HG03108 (cell line): ENCODE results near the gene DENND6B.

ENCODE experiments used
- ATAC-seq: cut with Tn5 transposase; IDR thresholded peaks from one replicate; pipeline ENCODE4 v1.9.1; 2021; ENCODE audit warnings: moderate library complexity; ENCODE audit not compliant: unreplicated experiment

Gene DENND6B

DNA sequence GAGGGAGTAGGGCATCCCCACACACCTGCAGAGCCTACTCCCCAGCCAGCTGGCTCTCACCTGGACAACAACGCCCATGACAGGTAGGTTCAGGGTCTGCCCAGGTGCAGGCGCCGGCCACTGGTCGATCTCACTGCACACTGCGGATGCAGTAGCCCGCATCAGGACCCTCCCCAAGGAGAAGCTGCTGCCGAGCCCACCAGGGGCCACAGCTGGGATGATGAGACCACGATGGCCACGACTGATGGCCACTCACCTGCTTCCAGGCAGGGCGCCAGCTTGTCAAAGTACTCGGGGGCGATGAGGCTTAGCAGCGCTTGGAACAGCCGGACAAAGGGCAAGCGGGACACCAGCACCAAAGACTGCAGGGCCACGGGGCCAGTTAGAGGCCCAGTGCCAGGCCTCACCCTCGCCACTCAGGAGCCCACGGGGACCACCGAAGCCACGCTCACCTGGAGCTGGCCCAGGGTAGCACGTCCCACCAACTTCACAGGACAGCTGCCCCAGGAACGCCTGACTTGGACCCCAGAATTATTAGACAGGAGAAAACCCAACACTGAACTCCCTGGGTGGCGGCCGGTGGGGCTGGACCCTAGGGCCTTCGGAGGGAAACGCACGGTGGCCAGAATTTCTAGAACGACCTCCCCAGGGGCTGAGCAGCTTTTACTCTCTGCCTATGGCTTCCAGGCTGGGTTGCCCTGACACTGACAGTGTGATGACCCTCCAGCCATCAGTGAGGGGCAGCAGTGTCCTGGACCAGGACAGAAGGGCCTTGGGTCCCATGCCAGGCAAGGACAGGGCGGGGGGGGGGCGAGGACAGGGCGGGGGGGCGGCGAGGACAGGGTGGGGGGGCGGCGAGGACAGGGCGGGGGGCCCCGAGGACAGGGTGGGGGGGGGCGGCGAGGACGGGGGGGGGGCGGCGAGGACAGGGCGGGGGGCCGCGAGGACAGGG lies 10.4 kb downstream of the DENND6B start:
- ATAC-seq: no peak

GRCh38 chr22:50315289-50316113 lies 11.3 kb downstream of the DENND6B start:
- no peak for ATAC-seq

DNA sequence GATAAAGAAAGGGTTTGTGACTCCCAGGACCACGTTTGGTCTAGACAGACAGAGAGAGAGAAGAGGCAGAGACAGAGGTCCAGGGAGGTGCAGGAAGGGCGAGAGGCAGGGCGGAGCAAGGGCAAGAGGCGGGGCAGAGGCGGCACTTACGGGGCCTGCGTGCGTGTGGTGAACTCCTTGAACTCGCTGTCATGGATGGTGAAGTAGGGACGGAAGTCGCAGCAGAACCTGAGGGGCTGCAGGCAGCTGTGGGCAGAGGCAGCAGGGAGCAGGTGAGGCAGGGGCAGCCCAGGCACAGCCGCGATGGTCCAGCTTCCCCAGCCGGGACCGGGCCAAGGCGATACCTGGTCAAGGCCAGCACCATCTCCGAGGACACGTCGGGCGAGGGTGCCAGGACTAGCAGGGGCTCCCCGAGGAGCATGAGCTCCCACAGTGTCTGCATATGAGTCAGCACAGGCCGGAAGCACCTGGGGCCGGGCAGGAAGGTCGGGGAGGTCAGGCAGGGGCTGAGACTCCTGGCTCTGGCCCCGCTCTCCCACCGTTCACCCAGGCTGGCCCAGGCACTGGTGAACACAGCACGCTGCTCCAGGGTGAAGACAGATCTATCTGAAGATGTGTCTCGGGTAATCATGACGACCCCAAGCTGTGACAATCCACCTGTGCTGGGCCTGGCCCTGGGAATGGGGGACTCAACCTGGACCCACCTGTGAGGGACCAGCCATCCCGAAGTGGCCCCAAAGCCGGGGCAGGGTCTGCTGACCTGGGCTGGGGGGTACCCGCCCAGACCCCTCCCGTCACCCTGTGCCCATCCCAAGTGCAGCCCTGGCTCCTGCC lies 12.1 kb downstream of the DENND6B start:
- peak; percentile 84 for ATAC-seq

GRCh38 chr22:50314081-50314454 lies 12.7 kb downstream of the DENND6B start:
- ATAC-seq: no peak

- ATAC-seq: no peak
Observed at GRCh38 chr22:50313600-50313999, 13.2 kb downstream of the DENND6B start.

DNA sequence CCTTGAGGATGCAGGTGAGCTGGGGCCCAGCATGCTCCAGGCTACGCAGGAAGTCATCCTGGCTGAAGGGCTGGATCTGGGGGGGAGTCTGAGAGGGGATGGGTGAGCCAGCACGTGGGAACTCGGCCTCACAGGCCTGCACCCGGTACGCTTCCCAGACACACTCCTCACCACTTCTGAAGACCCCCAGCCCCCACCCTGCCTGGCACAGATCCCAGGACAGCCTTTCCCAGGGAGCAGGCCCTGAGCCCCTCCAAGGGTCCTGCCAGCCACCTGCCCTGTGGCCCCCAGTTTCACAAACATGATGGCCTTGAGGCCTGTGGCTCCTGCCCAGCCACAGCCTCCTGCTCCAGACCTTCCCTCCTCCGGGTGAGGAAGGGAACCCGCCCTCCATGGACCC lies 13.8 kb downstream of the DENND6B start:
- ATAC-seq: no peak

DNA sequence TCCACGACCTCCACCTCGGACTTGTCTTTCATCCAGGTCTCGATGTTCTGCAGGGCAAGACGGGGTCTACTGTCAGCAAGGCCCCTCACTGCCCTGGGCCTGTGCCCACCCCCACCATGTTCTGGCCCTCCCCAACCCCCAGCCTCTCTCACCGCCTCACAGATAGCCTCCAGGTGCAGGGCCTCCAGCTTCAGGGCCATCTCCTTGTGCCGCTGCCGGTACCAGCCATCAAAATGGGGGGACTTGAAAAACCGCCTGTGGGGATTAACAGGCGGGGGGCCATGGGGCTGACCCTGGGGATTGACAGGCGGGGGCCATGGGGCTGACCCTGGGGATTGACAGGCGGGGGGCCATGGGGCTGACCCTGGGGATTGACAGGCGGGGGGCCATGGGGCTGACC lies 14.4 kb downstream of the DENND6B start:
- ATAC-seq: no peak

DNA sequence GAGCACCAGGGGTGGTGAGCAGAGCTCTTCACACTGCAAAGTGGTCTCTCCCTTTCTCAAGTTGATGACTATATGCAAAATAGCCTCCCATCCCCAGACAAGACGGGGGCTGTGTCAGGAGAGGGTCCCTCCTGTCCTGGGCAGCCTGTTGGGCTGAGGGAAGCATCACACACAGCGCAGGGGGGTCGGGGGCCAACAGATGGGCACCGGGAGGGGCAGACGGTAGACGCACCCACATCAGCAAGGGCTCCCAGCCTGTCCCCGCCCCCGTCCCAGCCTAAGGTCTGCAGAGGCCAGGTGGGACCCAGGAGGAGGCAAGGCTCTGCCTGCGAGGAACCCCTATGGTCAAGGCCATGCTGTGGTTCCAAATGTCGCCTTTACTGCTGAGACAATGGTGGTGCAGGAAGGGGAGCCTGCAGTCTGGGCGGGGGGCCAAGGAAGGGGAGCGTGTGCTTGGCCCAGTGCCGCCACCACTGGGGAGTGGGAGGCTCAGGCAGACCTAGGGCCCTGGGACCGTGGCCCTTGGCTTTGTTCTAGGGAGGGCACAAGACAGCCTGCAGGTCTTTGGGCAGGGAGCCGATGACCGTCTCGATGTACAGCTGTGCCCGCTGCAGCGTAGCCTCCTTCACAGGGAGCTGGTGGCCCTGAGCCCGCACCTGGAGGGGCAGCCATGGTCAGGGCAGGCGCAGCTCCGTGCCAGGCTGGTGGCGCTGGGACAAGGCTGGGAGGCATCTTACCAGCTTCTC lies 15.0 kb downstream of the DENND6B start:
- no peak for ATAC-seq

DNA sequence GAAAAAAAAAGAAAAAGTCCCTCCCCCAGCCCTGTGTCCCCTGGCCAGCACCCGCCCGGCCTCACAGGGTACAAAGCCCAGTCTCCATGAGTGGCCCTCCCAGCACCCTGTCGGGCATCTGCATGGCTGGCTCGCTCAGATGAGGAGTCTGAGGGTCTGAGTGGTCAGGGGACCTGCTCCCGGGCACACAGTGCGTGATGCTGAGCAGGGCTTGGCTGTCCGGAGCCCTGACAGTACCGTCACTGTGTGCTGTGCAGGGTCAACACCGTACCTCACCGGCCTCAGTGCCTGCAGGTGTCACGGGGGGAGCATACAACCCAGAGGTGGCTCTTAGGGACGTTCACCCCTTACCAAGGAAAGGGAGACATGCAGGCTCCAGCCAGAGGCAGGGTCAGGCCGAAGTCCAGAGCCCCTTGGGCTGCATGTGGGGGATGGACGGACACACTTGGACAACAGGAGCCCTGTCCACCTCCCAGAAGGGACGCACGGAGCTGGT lies 15.8 kb downstream of the DENND6B start:
- ATAC-seq: no peak

- no peak for ATAC-seq
Observed at GRCh38 chr22:50310031-50310722, 16.6 kb downstream of the DENND6B start.

- ATAC-seq: no peak
Observed at GRCh38 chr22:50309601-50309991, 17.2 kb downstream of the DENND6B start.

GRCh38 chr22:50308986-50309600 lies 17.7 kb downstream of the DENND6B start:
- no peak for ATAC-seq

- ATAC-seq: no peak
Observed at GRCh38 chr22:50308597-50308935, 18.2 kb downstream of the DENND6B start.

DNA sequence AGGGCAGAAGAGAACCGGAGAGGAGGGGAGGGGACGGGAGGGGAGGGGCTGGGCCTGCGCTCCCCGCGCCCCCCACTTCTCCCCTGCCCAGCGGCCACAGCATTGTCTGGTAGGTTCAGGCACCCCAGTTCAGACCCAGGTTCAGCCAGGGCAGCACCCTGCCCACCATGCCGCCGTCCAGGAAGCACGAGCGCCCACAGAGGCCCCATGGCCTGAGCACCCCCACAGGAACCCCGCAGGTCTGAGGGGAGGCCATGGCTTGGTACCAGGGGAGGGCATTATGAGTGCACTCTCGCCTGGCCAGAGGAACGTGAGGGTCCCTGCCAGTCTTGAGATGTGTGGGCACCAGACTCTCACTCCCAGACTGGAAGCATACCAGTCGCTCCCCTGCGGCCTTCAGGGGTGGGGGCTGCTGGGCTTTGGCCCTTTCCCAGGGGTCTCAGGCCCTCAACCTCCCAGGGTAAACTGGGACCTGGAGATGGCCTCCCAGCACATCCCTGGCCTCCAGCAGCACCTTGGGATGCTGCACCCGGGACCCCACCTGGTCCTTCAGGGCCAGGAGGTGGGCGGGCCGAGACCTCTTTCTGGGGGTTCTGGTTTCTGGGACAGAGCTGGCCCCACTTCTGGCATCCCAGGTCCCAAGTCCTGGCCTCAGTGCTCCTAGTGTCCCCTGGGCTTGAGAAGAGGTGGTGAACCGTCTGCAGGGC lies 18.8 kb downstream of the DENND6B start:
- ATAC-seq: no peak

DNA sequence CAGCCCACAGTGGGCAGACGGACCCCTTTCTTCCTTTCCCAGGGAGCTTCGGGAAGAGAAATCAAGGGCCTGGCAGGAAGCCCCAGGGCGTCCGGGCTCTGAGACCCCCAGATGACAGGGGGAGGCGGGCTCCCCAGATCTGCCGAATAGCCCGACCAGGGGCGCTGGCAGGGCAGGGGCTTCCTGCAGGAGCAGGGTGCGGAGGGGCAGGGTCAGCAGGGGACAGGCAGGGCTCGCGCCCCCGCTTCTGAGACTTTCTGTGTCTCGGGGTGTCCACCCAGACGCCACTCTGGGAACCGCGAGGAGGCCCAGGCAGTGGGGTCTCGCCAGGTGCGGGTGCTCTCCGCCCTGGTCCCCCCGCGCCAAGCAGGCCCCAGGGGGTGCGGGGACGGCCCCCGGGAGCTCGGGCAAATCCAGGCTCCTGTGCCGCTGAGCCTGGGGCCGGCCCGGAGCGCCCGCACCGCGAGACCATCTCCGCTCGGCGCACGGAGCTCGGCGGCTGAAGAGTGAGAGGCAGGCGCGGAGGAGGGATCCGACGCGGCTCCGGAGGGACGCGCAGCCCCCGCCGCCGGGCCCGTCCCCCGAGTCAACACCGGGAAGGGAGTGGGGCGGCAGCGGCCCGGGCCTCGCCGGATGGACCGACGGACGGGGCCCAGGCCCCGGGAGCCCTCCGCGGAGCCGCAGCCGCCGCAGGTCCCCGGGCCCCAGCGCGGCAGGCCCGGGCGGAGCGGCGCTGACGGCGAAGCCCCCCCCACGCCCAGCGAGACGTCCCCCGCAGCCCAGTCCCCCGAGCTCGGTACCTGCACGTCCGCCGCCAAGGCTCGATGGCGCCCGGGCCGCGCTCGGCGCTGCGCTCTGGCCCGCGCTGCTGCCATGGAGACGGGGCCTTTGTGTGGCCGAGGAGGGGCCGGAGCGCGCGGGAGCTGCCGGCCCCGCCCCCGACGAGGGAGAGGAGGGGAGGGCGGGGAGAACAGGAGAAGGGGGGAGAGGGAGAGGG lies 19.8 kb downstream of the DENND6B start, which contains the start of gene PLXNB2:
TSS of gene PLXNB2 (minus strand) at position 894 of the 997 bp plus-strand sequence. CDS start 17,062 bp downstream, outside the sequence.
- peak; percentile 42 for ATAC-seq

- no peak for ATAC-seq
Observed at GRCh38 chr22:50305923-50306566, 20.8 kb downstream of the DENND6B start.
